HL-60 (cell line): ENCODE measurements around the gene DLX5.

Experiments used
- CTCF ChIP-seq: IDR thresholded peaks from one replicate; pipeline ENCODE4 v1.5.1; 2011; ENCODE audit warnings: low read length, control low read depth, inconsistent platforms; ENCODE audit not compliant: insufficient read depth
- GABPA ChIP-seq: IDR thresholded peaks from 2 replicates; pipeline ENCODE4 v1.6.1; 2012; ENCODE audit warnings: low read depth
- POLR2AphosphoS5 ChIP-seq: IDR thresholded peaks from 2 replicates; pipeline ENCODE4 v1.6.1; 2012; ENCODE audit warnings: low read depth
- REST ChIP-seq: IDR thresholded peaks from 2 replicates; pipeline ENCODE4 v1.6.1; 2012; ENCODE audit warnings: low read depth; ENCODE audit not compliant: insufficient replicate concordance
- SPI1 ChIP-seq: IDR thresholded peaks from 2 replicates; pipeline ENCODE4 v1.6.1; 2012; ENCODE audit warnings: low read depth, mild to moderate bottlenecking, borderline replicate concordance

GRCh38 chr7:97007583-97007861, 17.1 kb downstream of the DLX5 start:
- no peak for TF ChIP-seq CTCF
- no peak for TF ChIP-seq REST
- TF ChIP-seq GABPA, result no peak
- no peak for TF ChIP-seq SPI1
- TF ChIP-seq POLR2AphosphoS5, result no peak
